Mesenchymal stem cell (in vitro differentiated cells and primary cell): Measurements from ENCODE around the gene ARPC5.
A peak's percentile ranks its signal among the peaks of the same experiment; 100 is the strongest.

Source experiments
- DNase-seq: peaks from one replicate; pipeline ENCODE4 v3.0.0-alpha.2; 2013
- H2AFZ ChIP-seq: one replicate; pipeline ENCODE4 v1.6.1; 2013; ENCODE audit warnings: low read depth, mild to moderate bottlenecking, control low read depth, inconsistent platforms, low read length, moderate library complexity
- H2AK5ac ChIP-seq: 2 replicates; pipeline ENCODE4 v1.6.1; 2013; ENCODE audit warnings: low read length, moderate library complexity, mild to moderate bottlenecking, inconsistent platforms; ENCODE audit not compliant: severe bottlenecking
- H2BK120ac ChIP-seq: one replicate; pipeline ENCODE4 v1.6.1; 2013; ENCODE audit warnings: low read depth, mild to moderate bottlenecking, inconsistent platforms, low read length, moderate library complexity
- H2BK12ac ChIP-seq, 2 experiments: one replicate each; pipeline ENCODE4 v1.6.1; 2013; ENCODE audit warnings: inconsistent platforms in 2 of 2, low read length in 2 of 2, mild to moderate bottlenecking in 2 of 2, moderate library complexity in 2 of 2, control low read depth in 1 of 2
- H2BK15ac ChIP-seq: one replicate; pipeline ENCODE4 v1.6.1; 2013; ENCODE audit warnings: mild to moderate bottlenecking, low read depth, inconsistent platforms; ENCODE audit not compliant: poor library complexity, severe bottlenecking
- H2BK5ac ChIP-seq: 2 replicates; pipeline ENCODE4 v1.6.1; 2013; ENCODE audit warnings: low read depth, mild to moderate bottlenecking, low read length, control low read depth, inconsistent platforms; ENCODE audit not compliant: poor library complexity, severe bottlenecking
- H3K14ac ChIP-seq, 2 experiments: one replicate each; pipeline ENCODE4 v1.6.1; 2013; ENCODE audit warnings: inconsistent platforms in 2 of 2, low read length in 2 of 2, control low read depth in 1 of 2, mild to moderate bottlenecking in 1 of 2, moderate library complexity in 1 of 2
- H3K18ac ChIP-seq, 2 experiments: one replicate each; pipeline ENCODE4 v1.6.1; 2013; ENCODE audit warnings: inconsistent platforms in 2 of 2, low read length in 2 of 2, control low read depth in 1 of 2, low read depth in 1 of 2, mild to moderate bottlenecking in 1 of 2
- H3K23ac ChIP-seq, 2 experiments: one replicate each; pipeline ENCODE4 v1.6.1; 2013; ENCODE audit warnings: inconsistent platforms in 2 of 2, low read length in 2 of 2, mild to moderate bottlenecking in 2 of 2, moderate library complexity in 2 of 2, control low read depth in 1 of 2
- H3K27ac ChIP-seq: 2 replicates; pipeline ENCODE4 v1.5.1; 2013; ENCODE audit warnings: mild to moderate bottlenecking, moderate library complexity, low read length, control low read depth, inconsistent platforms; ENCODE audit not compliant: poor library complexity, severe bottlenecking
- H3K27me3 ChIP-seq, 2 experiments: 2 replicates each; pipeline versions ENCODE4 v1.6.1 to v1.7.0; 2013; ENCODE audit warnings: low read length in 2 of 2, mild to moderate bottlenecking in 2 of 2, moderate library complexity in 2 of 2, control low read depth in 1 of 2, inconsistent platforms in 1 of 2; ENCODE audit not compliant: control insufficient read depth in 1 of 2, insufficient read depth in 1 of 2
- H3K36me3 ChIP-seq, 2 experiments: 2 replicates each; pipeline versions ENCODE4 v1.6.1 to v1.7.0; 2013; ENCODE audit warnings: low read length in 2 of 2, control low read depth in 1 of 2, inconsistent platforms in 1 of 2, low read depth in 1 of 2, mild to moderate bottlenecking in 1 of 2; ENCODE audit not compliant: insufficient read depth in 2 of 2, control insufficient read depth in 1 of 2
- H3K4ac ChIP-seq, 2 experiments: one replicate each; pipeline ENCODE4 v1.6.1; 2013; ENCODE audit warnings: inconsistent platforms in 2 of 2, low read length in 2 of 2, mild to moderate bottlenecking in 2 of 2, moderate library complexity in 2 of 2, control low read depth in 1 of 2, low read depth in 1 of 2
- H3K4me1 ChIP-seq: 2 replicates; pipeline ENCODE4 v1.6.1; 2013; ENCODE audit warnings: low read depth, low read length, control low read depth; ENCODE audit not compliant: control insufficient read depth, insufficient read depth
- H3K4me2 ChIP-seq: 2 replicates; pipeline ENCODE4 v1.6.1; 2013; ENCODE audit warnings: low read length, mild to moderate bottlenecking, inconsistent platforms; ENCODE audit not compliant: poor library complexity, severe bottlenecking
- H3K4me3 ChIP-seq, 2 experiments: 2 replicates each; pipeline versions ENCODE4 v1.5.1 to v1.7.0; 2013; ENCODE audit warnings: low read length in 2 of 2, mild to moderate bottlenecking in 2 of 2, control low read depth in 1 of 2, low read depth in 1 of 2; ENCODE audit not compliant: insufficient read depth in 1 of 2
- H3K79me1 ChIP-seq: replicated peaks from 2 replicates; pipeline ENCODE4 v1.6.1; 2013; ENCODE audit warnings: mild to moderate bottlenecking, control low read depth, low read length, inconsistent platforms; ENCODE audit not compliant: poor library complexity, severe bottlenecking
- H3K9ac ChIP-seq: 2 replicates; pipeline ENCODE4 v1.7.0; 2013; ENCODE audit warnings: mild to moderate bottlenecking, low read length, moderate library complexity
- H3K9me3 ChIP-seq: 2 replicates; pipeline ENCODE4 v1.7.0; 2013; ENCODE audit warnings: mild to moderate bottlenecking, low read length; ENCODE audit not compliant: control insufficient read depth
- H4K8ac ChIP-seq: one replicate; pipeline ENCODE4 v1.6.1; 2013; ENCODE audit warnings: inconsistent platforms, mild to moderate bottlenecking, low read length, moderate library complexity
- H4K91ac ChIP-seq: one replicate; pipeline ENCODE4 v1.6.1; 2013; ENCODE audit warnings: mild to moderate bottlenecking, low read length, inconsistent platforms
- WGBS: methylation state at CpG from one replicate; pipeline ENCODE4 v1.1.7; 2013; ENCODE audit warnings: mixed read lengths; 5-methylcytosine and 5-hydroxymethylcytosine counted together

ARPC5 gene

GRCh38 chr1:183655562-183656075 lies 20.0 kb upstream of the ARPC5 start:
- Histone ChIP-seq H3K4me3 (no peak overlapping the region), H4K91ac (no peak overlapping the region), H3K9ac (peak overlapping the region; percentile 64), H2BK120ac (no peak overlapping the region), H4K8ac (no peak overlapping the region), H3K4me1 (no peaks in the 10 kb centered on the region), H3K14ac (no peak overlapping the region), H3K79me1 (peaks cover 3% of the 10 kb centered on the region), H2BK15ac (no peak overlapping the region), H3K36me3 (no peaks in the 10 kb centered on the region), H3K23ac (no peak overlapping the region), H3K4me2 (no peak overlapping the region), H2AFZ (peak overlapping the region; percentile 76), H2BK12ac (no peak overlapping the region), H3K18ac (no peak overlapping the region), H3K27ac (no peak overlapping the region), H2AK5ac (no peak overlapping the region), H3K27me3 (no peaks in the 10 kb centered on the region), H3K9me3 (no peaks in the 10 kb centered on the region), H3K4ac (peak overlapping the region in 1 of 2 experiments; percentile 78), H2BK5ac (no peak overlapping the region)
- 3% methylated on average over 4 of the region's 4 CpGs for WGBS
- DNase-seq = peak; percentile 85

- Histone ChIP-seq H3K18ac (no peak overlapping the region), H3K27ac (no peak overlapping the region), H2BK12ac (no peak overlapping the region), H4K91ac (no peak overlapping the region), H2AK5ac (no peak overlapping the region), H3K79me1 (peaks cover 3% of the 10 kb centered on the region), H3K36me3 (no peaks in the 10 kb centered on the region), H2BK15ac (no peak overlapping the region), H3K27me3 (no peaks in the 10 kb centered on the region), H3K4me3 (no peak overlapping the region), H3K23ac (no peak overlapping the region), H2AFZ (no peak overlapping the region), H3K14ac (no peak overlapping the region), H3K4ac (no peak overlapping the region), H3K4me1 (no peaks in the 10 kb centered on the region), H2BK5ac (no peak overlapping the region), H3K4me2 (no peak overlapping the region), H3K9ac (peak overlapping the region; percentile 64), H3K9me3 (no peaks in the 10 kb centered on the region), H2BK120ac (no peak overlapping the region), H4K8ac (no peak overlapping the region)
- no peak for DNase-seq
Measured at GRCh38 chr1:183654706-183655105, 19.1 kb upstream of the ARPC5 start.

GRCh38 chr1:183653876-183654451 lies 18.4 kb upstream of the ARPC5 start:
- Histone ChIP-seq H2BK5ac (no peak overlapping the region), H3K79me1 (peaks cover 3% of the 10 kb centered on the region), H3K4me3 (no peak overlapping the region)

DNA sequence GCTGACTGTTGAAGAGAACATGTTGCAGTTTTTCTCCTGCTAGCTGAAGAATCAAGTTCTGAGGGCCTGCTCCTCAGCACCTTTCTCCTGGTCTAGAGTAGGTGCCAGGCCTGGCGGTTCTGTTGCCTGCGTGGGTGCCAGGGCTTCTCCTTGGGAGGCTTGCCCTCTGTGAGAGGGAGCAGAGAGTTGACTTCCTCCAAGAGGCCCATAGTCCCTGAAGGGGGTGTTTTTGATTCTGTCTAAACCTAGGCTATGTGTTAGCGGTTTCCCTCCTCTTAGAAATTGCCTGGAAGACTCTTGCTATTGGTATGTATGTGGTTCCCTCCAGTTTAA lies 17.8 kb upstream of the ARPC5 start:
- no peak overlapping the region for H4K91ac ChIP-seq
- H3K36me3 ChIP-seq = no peaks in the 10 kb centered on the region
- peak overlapping the region in 1 of 2 experiments; percentile 77 for H2BK12ac ChIP-seq
- WGBS = 98% methylated on average over 3 of the region's 3 CpGs
- no peaks in the 10 kb centered on the region for H3K9me3 ChIP-seq
- H3K4ac ChIP-seq = no peak overlapping the region
- no peak overlapping the region for H3K9ac ChIP-seq
- H3K4me1 ChIP-seq = no peaks in the 10 kb centered on the region
- H2BK15ac ChIP-seq = no peak overlapping the region
- no peak overlapping the region for H3K27ac ChIP-seq
- H3K4me2 ChIP-seq = no peak overlapping the region
- no peak overlapping the region for H2BK120ac ChIP-seq
- H3K18ac ChIP-seq = no peak overlapping the region
- no peak overlapping the region for H3K4me3 ChIP-seq
- no peak overlapping the region for H3K23ac ChIP-seq
- peak overlapping the region; percentile 67 for H2AK5ac ChIP-seq
- peaks cover 3% of the 10 kb centered on the region for H3K79me1 ChIP-seq
- DNase-seq = no peak
- no peak overlapping the region for H2BK5ac ChIP-seq
- no peak overlapping the region for H2AFZ ChIP-seq
- H3K27me3 ChIP-seq = no peaks in the 10 kb centered on the region
- H4K8ac ChIP-seq = no peak overlapping the region
- no peak overlapping the region for H3K14ac ChIP-seq

More at GRCh38 chr1:183653876-183654451, 18.4 kb upstream of the ARPC5 start:
- H2BK120ac ChIP-seq = no peak overlapping the region
- H2AK5ac ChIP-seq = no peak overlapping the region
- no peak overlapping the region for H3K4me2 ChIP-seq
- no peaks in the 10 kb centered on the region for H3K4me1 ChIP-seq
- no peak overlapping the region for H3K23ac ChIP-seq
- peak overlapping the region in 1 of 2 experiments; percentile 59 for H3K18ac ChIP-seq
- DNase-seq = no peak
- 94% methylated on average over 4 of the region's 4 CpGs for WGBS
- H2AFZ ChIP-seq = no peak overlapping the region
- no peaks in the 10 kb centered on the region for H3K9me3 ChIP-seq
- no peaks in the 10 kb centered on the region for H3K27me3 ChIP-seq
- H3K9ac ChIP-seq = no peak overlapping the region
- peak overlapping the region; percentile 61 for H4K91ac ChIP-seq
- no peak overlapping the region for H2BK15ac ChIP-seq
- peak overlapping the region in 1 of 2 experiments; percentile 77 for H2BK12ac ChIP-seq
- H3K27ac ChIP-seq = no peak overlapping the region
- H3K4ac ChIP-seq = no peak overlapping the region
- H3K36me3 ChIP-seq = no peaks in the 10 kb centered on the region
- no peak overlapping the region for H3K14ac ChIP-seq
- no peak overlapping the region for H4K8ac ChIP-seq
